ENCODE data around the gene TUBA3C.
"Not testable (repeated sequence)": the region's sequence is repeated elsewhere in the genome, so short reads cannot be mapped to it uniquely, and the experiment has no call there.

DNA sequence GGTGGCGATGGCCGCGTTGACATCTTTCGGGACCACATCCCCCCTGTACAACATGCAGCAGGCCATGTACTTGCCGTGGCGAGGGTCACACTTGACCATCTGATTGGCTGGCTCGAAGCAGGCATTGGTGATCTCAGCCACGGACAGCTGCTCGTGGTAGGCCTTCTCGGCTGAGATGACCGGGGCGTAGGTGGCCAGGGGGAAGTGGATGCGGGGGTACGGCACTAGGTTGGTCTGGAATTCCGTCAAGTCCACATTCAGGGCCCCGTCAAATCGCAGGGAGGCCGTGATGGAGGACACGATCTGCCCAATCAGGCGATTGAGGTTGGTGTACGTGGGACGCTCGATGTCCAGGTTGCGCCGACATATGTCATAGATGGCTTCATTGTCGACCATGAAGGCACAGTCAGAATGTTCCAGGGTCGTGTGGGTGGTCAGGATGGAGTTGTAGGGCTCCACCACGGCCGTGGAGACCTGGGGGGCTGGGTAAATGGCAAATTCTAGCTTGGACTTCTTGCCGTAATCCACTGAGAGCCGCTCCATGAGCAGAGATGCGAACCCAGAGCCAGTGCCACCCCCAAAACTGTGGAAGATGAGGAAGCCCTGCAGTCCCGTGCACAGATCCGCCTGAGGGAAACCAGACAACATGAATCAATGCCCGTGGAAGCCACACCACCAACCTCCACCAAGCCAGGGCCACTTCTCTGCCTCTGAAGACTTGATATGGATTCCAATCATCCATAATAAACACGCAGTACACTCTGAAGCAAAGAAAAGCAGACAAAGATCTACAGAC lies 4.4 kb downstream of the TUBA3C start:
- TF ChIP-seq, protein P1, sequence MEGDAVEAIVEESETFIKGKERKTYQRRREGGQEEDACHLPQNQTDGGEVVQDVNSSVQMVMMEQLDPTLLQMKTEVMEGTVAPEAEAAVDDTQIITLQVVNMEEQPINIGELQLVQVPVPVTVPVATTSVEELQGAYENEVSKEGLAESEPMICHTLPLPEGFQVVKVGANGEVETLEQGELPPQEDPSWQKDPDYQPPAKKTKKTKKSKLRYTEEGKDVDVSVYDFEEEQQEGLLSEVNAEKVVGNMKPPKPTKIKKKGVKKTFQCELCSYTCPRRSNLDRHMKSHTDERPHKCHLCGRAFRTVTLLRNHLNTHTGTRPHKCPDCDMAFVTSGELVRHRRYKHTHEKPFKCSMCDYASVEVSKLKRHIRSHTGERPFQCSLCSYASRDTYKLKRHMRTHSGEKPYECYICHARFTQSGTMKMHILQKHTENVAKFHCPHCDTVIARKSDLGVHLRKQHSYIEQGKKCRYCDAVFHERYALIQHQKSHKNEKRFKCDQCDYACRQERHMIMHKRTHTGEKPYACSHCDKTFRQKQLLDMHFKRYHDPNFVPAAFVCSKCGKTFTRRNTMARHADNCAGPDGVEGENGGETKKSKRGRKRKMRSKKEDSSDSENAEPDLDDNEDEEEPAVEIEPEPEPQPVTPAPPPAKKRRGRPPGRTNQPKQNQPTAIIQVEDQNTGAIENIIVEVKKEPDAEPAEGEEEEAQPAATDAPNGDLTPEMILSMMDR (conservative IDR thresholded peaks at IDR 0.05; ENCODE audit: low read length) = not testable (repeated sequence)
- not testable (repeated sequence) for TF ChIP-seq EZH2phosphoT487 (IDR thresholded peaks at IDR 0.05; ENCODE audit: borderline replicate concordance, low read depth, low read length)

Data from OCI-LY7 (cell line).